Measurements from ENCODE around the gene CDKN1C.

The CDKN1C gene

DNA sequence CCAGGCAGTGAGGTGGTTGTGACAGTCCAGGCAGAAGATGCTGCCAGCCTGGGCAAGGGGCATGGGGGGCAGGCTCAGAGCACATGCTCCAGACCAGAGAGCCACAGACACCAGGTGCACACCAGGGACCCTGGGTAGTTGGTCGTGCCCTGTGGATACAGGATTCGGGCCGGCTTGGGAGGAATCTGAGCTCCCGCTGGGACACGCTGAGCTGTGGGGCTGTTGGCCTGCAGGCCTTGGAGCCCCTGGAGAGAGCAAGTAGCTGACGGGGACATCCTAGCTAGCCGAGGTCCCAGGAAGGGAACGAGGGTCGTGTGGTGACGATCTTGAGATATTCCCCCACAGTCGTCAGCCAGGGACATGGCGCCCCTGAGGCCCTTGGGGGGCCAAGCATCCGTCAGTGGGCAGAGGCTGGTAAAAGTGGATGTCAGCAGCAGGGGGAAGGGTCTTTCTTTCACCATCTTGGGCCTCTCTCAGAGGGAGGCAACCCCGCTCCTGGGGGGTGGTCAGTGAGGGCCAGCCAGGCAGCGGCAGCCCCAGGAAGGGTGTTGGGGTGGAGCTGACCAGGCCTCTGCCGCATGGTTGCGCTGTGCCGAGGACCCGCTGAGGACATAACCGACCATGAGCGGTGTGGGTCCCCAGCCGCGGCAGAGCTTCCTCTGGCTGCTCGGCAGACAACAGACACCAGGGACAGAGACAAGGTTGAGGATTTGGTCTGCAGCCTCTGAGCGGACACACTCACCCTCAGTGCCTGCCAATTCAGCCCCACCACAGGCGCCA is 44.0 kb downstream of the CDKN1C start:
- DNase-seq: no peak

DNA sequence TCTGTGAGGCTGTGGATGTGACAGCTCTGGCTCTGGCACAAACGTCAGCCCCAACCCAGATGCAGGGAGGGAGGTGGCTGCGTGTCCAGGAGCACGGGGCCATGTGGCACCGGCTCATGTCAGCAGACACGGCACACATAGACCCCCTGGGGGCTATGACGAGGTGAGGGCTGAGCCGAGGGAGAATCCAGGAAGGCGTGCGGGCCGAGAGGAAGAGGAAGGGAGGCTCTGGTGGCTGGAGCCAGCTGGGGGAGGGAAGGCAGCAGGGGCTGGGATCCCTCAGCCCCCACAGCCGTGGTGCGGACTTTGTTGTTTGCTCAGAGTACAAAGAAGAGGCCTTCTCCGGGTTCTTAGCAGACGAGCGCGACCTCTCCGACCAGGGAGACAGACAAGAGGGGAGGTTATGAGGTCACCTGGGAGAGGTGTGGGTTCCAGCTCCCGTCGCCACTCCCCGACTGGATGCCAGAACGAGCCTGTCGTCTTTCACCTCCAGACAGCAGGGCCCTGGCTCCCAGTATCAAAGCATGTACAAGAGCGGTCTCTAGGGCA is 46.1 kb downstream of the CDKN1C start:
- no peak for DNase-seq

DNA sequence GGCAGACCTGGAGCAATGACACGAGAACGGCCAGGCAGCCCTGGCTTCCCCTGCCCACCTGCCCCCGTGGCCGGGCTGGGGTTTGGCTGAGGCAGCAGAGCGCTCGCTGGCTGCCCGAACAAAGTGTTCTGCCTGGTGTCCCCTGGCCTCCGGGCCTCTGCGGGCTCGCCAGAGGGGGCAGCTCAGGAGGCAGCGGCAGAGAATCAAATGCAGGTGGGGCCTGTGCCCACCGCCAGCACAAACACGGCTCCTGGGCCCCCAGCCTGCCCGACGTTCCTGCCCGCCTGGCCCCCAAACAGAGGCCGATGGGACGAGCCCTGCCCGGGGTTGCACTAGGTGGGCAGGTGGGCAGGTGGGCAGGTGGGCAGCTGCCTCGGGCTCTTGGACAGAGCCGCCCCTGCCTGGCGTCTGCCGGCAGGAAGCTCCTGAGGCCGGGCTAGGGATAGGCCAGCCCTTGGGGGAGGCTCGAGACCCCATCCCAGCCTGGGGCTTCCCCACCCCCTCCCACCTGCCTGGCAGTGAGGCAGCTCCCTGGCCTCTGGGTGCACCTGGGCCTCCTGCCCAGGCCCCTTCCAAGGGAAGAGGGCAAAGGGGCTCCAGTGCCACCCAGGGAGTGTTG is 46.8 kb downstream of the CDKN1C start:
- no peak for DNase-seq

DNA sequence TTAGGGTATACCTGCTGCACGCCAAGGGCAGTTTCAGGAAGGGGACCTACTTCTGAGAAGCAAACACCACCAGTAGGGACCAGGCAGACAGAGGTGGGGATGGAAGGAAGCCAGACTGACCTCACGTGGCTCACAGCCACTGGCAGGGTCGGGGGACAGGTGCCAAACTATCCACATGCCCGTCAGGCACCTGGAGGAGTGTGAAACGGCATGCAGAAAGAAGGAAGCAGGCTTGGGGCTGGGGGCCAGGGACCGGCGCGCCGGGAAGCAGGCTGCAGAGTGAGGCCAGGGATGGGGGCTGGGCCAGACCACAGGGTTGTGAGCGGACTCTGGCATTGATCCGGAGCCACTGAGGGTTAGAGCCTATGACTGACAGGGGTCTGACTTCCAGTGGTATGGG is 47.5 kb downstream of the CDKN1C start:
- DNase-seq: no peak

DNA sequence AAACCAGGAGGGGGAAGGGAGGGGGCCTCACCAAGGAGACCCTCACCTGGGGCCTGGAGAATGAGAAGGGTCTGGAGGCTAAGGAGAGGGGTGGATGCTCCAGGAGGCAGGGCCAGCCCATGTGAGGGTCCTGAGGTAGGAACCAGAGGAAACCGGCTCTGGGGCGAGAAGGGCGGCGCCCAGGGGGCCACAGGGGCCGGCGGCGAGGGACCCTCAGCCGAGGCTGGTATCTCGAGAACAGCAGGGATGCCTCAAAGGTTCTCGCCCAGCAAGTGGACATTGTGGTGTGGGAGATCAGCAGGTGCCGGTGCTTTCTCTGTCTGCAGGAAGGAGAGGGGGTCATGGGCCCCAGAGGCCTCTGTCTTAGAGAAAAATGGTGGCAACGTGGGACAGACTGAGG is 47.9 kb downstream of the CDKN1C start:
- no peak for DNase-seq

DNA sequence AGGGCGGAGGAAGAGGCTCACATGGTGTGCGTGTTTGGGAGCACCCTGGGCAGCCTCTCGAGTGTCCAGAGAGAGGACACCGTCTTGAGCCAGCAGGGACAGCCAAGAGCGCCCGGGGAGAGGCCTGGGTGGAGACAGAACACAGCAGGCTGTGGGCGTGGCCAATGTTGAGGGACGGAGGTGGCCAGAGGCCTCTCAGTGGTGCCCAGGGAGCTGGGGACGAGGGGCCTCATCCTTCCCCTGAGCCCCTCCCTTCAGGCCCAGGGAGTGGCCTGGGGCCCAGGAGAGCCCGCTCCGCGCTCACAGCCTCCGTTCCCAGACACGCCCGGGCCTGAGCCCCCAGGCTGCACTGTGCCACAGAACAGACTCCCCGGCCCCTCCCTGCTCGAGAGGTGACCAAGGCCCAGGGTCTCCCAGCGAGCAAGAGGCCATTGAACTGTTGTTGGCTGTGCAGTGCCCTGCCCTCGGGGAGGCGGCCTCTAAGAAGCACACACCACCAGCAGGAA is 48.4 kb downstream of the CDKN1C start:
- no peak for DNase-seq

DNA sequence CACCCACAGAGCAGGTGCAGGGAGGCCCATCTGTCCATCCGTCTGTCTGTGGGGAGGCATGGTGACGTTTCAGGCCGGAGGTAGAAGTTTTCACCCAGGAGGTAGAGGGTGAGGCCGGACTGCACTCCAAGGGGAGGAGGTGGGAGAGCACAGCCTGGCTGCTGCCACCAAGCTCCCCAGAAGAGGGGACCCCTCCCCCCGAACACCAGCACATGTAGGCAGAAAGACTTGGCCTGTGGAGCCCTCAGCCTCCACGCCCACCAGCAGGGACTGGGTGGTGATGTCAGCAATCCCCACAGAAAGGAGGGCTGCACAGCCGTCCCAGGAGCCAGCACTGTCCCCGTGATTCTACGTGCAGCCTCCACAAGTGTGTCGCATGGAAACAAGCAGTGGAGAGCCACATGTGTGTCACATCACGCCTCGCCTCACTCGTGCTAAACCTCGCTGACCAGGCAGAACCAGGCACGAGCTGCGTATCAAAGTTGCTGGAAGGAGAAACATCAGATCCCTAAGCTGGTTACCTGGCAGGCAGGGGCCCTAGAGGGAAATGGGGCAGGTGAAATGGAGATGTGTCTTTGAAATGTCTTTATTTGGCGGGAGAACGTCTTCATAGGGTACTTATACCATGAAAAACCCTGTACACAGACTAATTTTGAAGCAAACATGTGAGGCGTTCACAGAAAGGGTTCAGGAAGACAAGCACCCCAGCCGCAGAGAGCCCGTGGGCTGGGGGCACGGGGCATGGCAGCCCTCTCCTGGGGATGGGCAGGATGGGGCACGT is 49.1 kb downstream of the CDKN1C start:
- no peak for DNase-seq

DNA sequence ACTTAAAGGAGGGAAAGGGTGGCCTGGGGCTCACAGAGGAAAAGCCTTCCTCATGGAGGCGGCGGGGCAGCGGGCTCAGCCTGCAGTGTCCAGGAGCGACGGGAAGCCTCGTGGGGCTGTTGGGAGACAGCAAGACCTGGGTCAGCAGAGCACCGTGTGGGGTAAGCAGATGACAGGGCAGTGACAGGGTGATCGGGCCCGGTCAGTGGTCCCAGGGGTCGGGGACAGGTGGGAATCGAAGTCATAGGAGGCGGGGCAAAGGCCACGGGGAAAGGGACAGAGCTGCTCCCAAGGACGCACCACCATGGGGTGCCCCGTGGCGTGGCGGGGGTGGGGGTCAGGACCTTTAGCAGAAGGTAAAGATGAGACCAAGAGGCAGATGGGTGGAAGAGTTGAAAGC is 49.8 kb downstream of the CDKN1C start:
- no peak for DNase-seq

DNA sequence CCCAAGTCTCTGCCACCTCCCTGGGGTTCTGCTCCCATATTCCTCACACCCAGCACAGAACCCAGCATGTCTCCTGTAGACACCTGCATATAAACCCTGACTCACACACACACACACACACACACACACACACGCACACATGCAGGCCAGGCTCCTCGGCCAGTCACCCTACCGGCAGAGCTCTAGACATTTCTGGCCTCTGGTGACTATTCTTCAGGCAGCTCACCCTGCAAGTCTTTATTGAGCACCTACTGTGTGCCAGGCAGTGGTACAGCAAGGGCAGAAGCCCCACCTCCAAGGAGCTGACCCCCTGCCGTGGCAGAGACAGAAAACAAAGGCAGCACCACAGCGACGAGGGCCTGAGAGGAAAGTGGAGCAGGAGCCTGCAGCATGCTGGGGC is 50.3 kb downstream of the CDKN1C start:
- no peak for DNase-seq

DNA sequence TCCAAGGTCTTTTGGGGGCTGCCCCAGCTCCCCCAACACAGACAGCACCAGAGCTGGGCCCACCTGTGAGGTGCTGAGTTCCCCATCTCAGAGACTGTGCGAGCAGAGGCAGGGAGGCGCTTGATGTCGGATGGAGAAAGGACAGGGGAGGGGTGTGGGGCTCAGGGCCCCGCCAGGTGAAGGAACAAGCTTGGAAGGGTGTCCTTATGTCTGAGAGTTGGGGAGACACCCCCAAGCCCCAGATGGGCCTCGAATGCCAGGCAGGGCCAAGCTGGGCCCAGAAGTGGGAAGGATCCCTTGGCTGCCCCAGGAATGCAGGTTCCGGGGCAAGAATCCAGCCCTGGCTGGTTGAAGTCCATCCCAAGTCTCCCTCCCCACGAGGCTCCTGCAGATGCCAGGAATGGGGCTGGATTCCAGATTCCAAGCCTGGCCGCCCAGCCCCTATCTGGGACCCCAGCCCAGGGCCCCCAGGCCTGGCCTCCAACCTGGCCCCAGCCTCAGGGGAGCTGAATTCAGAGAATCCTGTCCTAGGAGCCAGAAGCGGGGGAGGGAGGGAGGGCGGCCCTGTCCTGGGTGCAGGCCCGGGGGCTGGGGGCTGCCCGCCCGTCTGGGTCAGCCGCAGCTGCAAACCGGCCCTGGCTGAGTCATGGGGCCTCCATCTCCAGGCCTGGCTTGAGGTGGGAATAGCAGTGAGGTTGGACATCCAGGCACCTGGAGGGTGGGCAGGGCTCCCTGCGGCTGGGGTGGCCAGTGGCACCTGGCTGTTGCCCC is 50.9 kb downstream of the CDKN1C start:
- no peak for DNase-seq

DNA sequence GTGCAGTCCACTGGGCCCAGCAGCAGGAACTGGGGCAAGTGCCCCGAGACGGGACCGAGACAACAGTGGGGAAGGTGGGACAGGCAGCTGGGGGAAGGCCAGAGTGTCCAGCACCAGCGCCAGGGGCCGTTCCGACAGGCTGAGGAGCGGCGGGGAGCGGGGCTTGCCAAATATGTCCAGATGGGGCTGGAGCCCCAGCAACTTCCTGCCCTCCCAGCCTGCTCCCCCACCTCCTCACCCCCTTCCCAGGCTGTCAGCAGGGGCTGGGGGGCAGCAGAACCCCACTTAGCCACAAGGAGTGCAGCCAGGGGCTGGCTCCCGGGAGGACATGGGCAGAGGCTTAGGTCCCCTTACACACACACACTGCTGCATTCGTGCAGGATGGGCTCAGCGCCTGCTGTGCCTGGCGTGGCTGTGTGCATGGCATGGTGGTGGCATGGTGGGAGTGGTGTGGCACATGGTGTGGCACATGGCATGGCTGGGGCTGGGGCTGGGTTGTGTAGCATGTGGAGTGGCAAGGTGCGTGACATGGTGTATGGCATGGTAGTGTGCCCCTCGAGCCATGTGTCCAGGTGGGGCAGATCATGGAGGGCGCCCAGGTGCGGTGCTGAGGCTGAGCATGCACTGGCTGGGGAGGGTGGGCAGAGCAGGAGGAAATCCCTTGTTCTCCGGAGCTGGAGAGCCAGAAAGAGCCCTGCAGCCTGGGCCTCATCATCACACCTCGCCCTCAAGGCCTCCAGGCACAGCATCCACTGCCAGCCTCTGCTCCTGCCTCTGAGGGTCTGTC is 51.7 kb downstream of the CDKN1C start:
- no peak for DNase-seq

All from NCI-H526 treated with DMSO at 0.1 percent for 48 hours (cell line).